Embryonic facial prominence (tissue), 1 donor: ENCODE measurements around the gene FUT2.

Source experiments
- DNase-seq: peaks from one replicate; pipeline ENCODE4 v3.0.0-alpha.2; 2016; ENCODE audit errors: extremely low spot score

FUT2 gene

GRCh38 chr19:48724796-48725753 lies 29.3 kb downstream of the FUT2 start:
- DNase-seq: peak; percentile 76

GRCh38 chr19:48726556-48726955 lies 30.8 kb downstream of the FUT2 start:
- no peak for DNase-seq

- DNase-seq: no peak
Observed at GRCh38 chr19:48728911-48729664, 33.3 kb downstream of the FUT2 start.

GRCh38 chr19:48731452-48731851 lies 35.7 kb downstream of the FUT2 start:
- no peak for DNase-seq

GRCh38 chr19:48734625-48735024 lies 38.9 kb downstream of the FUT2 start:
- no peak for DNase-seq

- DNase-seq: no peak
Observed at GRCh38 chr19:48735031-48735615, 39.4 kb downstream of the FUT2 start.

GRCh38 chr19:48737360-48737998 lies 41.7 kb downstream of the FUT2 start:
- DNase-seq: no peak

GRCh38 chr19:48738557-48739403 lies 43.0 kb downstream of the FUT2 start:
- peak; percentile 55 for DNase-seq

GRCh38 chr19:48739404-48740163 lies 43.8 kb downstream of the FUT2 start:
- no peak for DNase-seq

- DNase-seq: no peak
Observed at GRCh38 chr19:48740164-48740972, 44.6 kb downstream of the FUT2 start, which contains the start of gene RASIP1. Gene RASIP1 (minus strand): TSS chr19:48740610. CDS start chr19:48740282, 328 bp downstream.

GRCh38 chr19:48741129-48741999 lies 45.6 kb downstream of the FUT2 start:
- DNase-seq: no peak

- DNase-seq: no peak
Observed at GRCh38 chr19:48742096-48742495, 46.3 kb downstream of the FUT2 start.

GRCh38 chr19:48745208-48745995 lies 49.6 kb downstream of the FUT2 start:
- DNase-seq: no peak

- no peak for DNase-seq
Observed at GRCh38 chr19:48746110-48746509, 50.3 kb downstream of the FUT2 start.

- peak; percentile 84 for DNase-seq
Observed at GRCh38 chr19:48746738-48747575, 51.2 kb downstream of the FUT2 start, which contains the start of gene IZUMO1. Gene IZUMO1 (minus strand): TSS chr19:48746909. CDS start chr19:48745859, 1,050 bp downstream.

- no peak for DNase-seq
Observed at GRCh38 chr19:48749571-48750198, 53.9 kb downstream of the FUT2 start.
